ENCODE measurements around the gene NOC2L. TPM values are rescaled to one million over a fixed set of nuclear protein-coding genes. Genes with fewer than 3 reads are reported as not detected.

Gene NOC2L
- total and polyA plus RNA-seq, 7 experiments from 2014 or later = 46.6 to 88.3 (median 67.9) TPM

DNA sequence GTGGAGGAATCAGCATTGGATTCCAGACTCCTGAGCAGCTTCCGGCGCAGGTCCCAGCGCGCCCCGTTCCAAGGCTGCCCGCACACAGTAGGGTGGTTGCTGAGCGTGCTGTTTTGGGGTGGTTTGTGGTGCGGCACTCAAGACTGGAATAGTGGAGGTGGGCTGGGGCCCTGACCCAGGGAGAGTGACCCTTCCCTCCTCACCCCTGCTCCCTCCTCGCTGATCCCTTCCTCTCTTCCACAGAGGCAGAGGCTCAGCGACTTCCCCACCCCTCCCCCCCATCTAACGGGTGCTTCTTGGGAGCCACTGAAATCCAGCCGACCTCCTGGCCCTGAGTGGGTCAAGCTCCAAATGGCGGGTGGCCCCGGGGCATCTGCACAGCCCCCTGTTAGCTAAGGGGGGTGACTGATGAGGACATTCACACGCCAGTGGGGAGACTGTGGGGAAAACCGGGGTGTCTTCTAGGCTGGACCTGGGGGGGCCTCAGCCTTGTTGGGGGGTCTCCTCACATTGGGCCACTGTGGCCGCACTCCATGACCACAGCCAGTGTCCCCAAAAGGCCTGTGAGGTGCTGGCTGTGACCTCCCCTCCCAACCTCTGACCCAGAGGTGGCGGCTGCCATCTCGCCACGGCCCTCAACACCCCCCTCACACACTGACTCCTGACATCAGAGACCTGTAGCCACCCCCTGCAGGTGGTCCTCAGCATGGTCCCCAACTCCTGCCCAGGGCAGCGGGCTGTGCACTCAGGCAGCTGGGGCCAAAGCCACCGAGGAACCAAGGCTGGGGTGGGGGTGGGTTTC, 44.8 kb upstream of the NOC2L start:
- peaks cover 9 to 20% of the 10 kb centered on the region in 2 donors for H3K27me3 ChIP-seq (ENCODE audit: control insufficient read depth in 2 of 2, insufficient read depth in 2 of 2, low read length in 2 of 2)
- CTCF ChIA-PET = interaction anchor here (0.7 kb wide), 1 partner anchor 10 kb away, joined by 4 read pairs; the partner anchor contains the start of gene ISG15
- Mint-ChIP-seq H3K9me3 (peaks cover 0 to 1% (median 0%) of the 10 kb centered on the region in 11 donors), H3K27me3 (peaks cover 10 to 44% (median 23%) of the 10 kb centered on the region in 5 donors), H3K4me1 (peaks cover 3 to 19% (median 12%) of the 10 kb centered on the region in 7 donors), H3K36me3 (peaks cover 0 to 4% (median 0%) of the 10 kb centered on the region in 5 donors), H3K27ac (no peak overlapping the region), H3K4me3 (peak overlapping the region in 1 of 10 donors; percentile 38)
- ATAC-seq (no peak), DNase-seq (peak in 1 of 9 donors; percentile 5)
- intact Hi-C loops (cut with micrococcal nuclease) = no loop called here
- H3K9me3 ChIP-seq (ENCODE audit: control insufficient read depth in 2 of 3, low read length in 3 of 3) = no peaks in the 10 kb centered on the region
- POLR2A ChIA-PET = no interaction called here
- H3K36me3 ChIP-seq (ENCODE audit: control insufficient read depth in 2 of 3, insufficient read depth in 3 of 3, low read length in 3 of 3) = no peaks in the 10 kb centered on the region
- H3K4me1 ChIP-seq (ENCODE audit: control insufficient read depth in 2 of 2, insufficient read depth in 2 of 2, low read length in 2 of 2) = peaks cover 12 to 18% of the 10 kb centered on the region in 2 donors
- H3K4me3 ChIP-seq (ENCODE audit: low read length) = no peak overlapping the region
- no peak overlapping the region for H3K27ac ChIP-seq (ENCODE audit: low read depth, low read length)

DNA sequence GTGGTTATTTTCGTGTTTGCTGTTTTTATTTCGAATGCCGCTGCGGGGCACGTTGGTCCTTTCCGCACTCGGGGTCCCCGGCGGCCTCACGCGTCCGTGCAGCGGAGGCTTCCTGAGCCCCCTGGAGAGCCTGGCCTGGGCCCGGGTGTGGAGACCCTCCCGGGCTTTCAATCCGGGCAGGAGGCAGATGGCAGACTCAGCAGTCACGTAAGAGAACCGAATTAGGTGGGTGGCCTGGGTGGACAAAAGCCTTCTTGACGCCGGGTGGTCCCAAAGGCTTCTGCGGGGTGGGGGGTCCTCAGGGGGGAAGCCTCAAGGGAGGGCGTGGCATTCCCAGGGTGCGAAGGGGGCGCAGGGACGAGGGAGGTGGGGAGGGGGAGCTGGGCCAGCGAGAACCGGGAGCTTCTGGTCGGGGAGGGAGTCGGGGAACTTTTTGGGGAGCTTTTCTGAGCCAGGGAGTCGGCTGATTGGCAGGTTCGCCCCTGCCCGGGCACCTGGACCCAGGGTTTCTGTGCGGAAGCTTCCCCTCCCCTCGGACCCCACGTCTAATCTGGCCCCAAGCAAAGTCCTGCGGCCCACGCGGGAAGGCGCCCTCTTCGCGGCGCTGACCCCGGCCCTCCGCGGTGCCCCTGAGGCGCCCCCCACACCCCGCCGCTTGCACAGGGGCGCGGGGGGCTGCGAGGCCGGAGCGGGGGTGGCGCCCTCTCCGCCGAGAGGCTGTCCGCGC, 42.2 kb upstream of the NOC2L start:
- Mint-ChIP-seq H3K4me3 (peak overlapping the region; percentile 64 to 87 (median 80)), H3K4me1 (peaks cover 3 to 25% (median 13%) of the 10 kb centered on the region in 7 donors), H3K27me3 (peaks cover 10 to 50% (median 22%) of the 10 kb centered on the region in 5 donors), H3K9me3 (peaks cover 0 to 1% (median 0%) of the 10 kb centered on the region in 11 donors), H3K36me3 (peaks cover 0 to 4% (median 0%) of the 10 kb centered on the region in 5 donors), H3K27ac (peak overlapping the region in 7 of 9 donors; percentile 46 to 96 (median 90))
- ATAC-seq = no peak
- H3K36me3 ChIP-seq (ENCODE audit: control insufficient read depth in 2 of 3, insufficient read depth in 3 of 3, low read length in 3 of 3) = no peaks in the 10 kb centered on the region
- intact Hi-C loops (cut with micrococcal nuclease) = loop anchor here in 1 of 2 donors (1.0 kb wide), 3 partner anchors 17 to 115 kb away; partner anchors contain the start of gene C1orf159
- DNase-seq = peak in 3 of 9 donors; percentile 13 to 37 (median 32)
- H3K4me1 ChIP-seq (ENCODE audit: control insufficient read depth in 2 of 2, insufficient read depth in 2 of 2, low read length in 2 of 2) = peaks cover 12 to 18% of the 10 kb centered on the region in 2 donors
- H3K4me3 ChIP-seq (ENCODE audit: low read length) = peak overlapping the region; percentile 42
- H3K9me3 ChIP-seq (ENCODE audit: control insufficient read depth in 2 of 3, low read length in 3 of 3) = no peaks in the 10 kb centered on the region
- ChIA-PET CTCF (interaction anchor here (0.9 to 2.3 kb wide), 3 partner anchors 12 to 17 kb away, joined by 3 to 15 read pairs (median 3); partner anchors contain the start of gene ISG15), POLR2A (interaction anchor here (2.6 kb wide), 1 partner anchor 12 kb away, joined by 10 read pairs; the partner anchor contains the start of gene ISG15)
- peak overlapping the region; percentile 20 for H3K27ac ChIP-seq (ENCODE audit: low read depth, low read length)
- peaks cover 9 to 20% of the 10 kb centered on the region in 2 donors for H3K27me3 ChIP-seq (ENCODE audit: control insufficient read depth in 2 of 2, insufficient read depth in 2 of 2, low read length in 2 of 2)

DNA sequence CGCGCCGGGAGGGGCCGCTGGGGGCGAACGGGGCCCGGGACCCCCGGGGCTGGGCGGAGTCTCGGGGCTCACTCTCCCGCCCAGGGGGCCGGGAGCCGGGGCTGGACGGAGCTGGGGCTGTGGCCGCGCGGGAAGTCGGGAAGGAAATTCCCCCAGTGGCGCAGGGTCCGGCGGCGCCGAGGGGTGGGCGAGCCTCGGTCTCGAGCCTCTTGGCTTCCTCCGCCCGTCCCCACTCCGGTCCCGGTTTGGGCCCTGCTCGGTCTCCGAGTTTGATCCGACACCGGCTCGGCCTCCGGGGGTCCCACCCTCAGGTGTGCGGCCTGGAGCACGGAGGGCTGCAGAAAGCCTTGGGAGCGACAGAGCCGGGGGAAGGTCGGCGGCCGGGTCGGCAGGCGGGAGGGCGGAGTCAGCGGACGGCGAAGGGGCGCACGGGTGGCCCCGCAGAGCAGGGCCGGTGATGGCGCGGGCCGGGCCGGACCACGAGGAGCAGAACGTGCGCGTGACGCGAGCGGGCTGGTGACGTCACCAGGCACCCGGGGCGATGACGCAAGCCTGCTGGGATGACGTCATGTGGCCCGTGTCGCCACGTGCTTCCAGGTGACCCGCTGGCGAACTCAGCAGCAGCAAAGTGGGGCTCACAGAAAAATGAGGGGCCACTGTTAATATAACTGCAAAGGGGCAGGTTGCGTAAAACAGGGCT, 41.5 kb upstream of the NOC2L start:
- H3K27me3 ChIP-seq (ENCODE audit: control insufficient read depth in 2 of 2, insufficient read depth in 2 of 2, low read length in 2 of 2) = peaks cover 8 to 20% of the 10 kb centered on the region in 2 donors
- Mint-ChIP-seq H3K9me3 (peaks cover 0 to 1% (median 0%) of the 10 kb centered on the region in 11 donors), H3K27me3 (peaks cover 13 to 55% (median 22%) of the 10 kb centered on the region in 5 donors), H3K27ac (peak overlapping the region in 7 of 9 donors; percentile 46 to 96 (median 90)), H3K4me1 (peaks cover 8 to 31% (median 16%) of the 10 kb centered on the region in 7 donors), H3K36me3 (peaks cover 0 to 4% (median 0%) of the 10 kb centered on the region in 5 donors), H3K4me3 (peak overlapping the region; percentile 64 to 87 (median 80))
- H3K4me1 ChIP-seq (ENCODE audit: control insufficient read depth in 2 of 2, insufficient read depth in 2 of 2, low read length in 2 of 2) = peaks cover 12 to 18% of the 10 kb centered on the region in 2 donors
- H3K27ac ChIP-seq (ENCODE audit: low read depth, low read length) = peak overlapping the region; percentile 64
- ATAC-seq (peak; percentile 58), DNase-seq (peak; percentile 62 to 78 (median 73))
- POLR2A ChIA-PET = interaction anchor here (0.6 to 2.6 kb wide), 2 partner anchors 13 to 39 kb away, joined by 3 to 10 read pairs; partner anchors contain the start of gene ISG15
- CTCF ChIA-PET = interaction anchor here (0.9 to 2.3 kb wide), 3 partner anchors 13 to 19 kb away, joined by 3 to 15 read pairs (median 3); partner anchors contain the start of genes AGRN and ISG15
- no peaks in the 10 kb centered on the region for H3K36me3 ChIP-seq (ENCODE audit: control insufficient read depth in 2 of 3, insufficient read depth in 3 of 3, low read length in 3 of 3)
- no peaks in the 10 kb centered on the region for H3K9me3 ChIP-seq (ENCODE audit: control insufficient read depth in 2 of 3, low read length in 3 of 3)
- intact Hi-C loops (cut with micrococcal nuclease) = loop anchor here (1.0 kb wide), 5 partner anchors 13 to 116 kb away; partner anchors contain the start of genes C1orf159 (in 1 of the 2) and ISG15 (in 1 of the 2)
- H3K4me3 ChIP-seq (ENCODE audit: low read length) = peak overlapping the region; percentile 42

DNA sequence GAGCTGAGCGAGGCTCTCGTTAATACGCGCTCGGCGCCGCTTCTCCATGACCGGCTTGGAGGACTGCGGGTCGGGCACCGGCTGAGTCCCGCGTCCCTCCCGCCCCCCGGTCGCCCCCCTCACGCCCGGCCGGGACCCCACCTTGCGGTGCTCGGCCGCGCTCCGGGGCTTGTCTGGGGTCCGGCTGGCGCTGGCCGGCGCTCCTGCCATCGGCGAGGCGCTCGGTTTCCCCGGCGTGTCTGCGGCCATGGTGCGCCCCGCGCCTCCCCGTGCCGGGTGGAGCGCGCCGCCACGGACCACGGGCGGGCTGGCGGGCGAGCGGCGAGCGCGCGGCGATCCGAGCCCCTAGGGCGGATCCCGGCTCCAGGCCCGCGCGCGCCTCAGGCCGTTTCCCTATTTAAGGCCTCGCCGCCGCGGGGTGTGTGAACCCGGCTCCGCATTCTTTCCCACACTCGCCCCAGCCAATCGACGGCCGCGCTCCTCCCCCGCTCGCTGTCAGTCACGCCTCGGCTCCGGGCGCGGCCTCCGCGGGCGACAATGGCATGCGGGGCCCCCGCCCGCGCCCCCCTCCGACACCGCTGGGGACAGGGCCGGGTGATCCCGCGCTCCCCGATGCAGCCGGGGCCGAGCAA, 40.8 kb upstream of the NOC2L start, which contains the start of gene HES4:
HES4 (minus strand) TSS at position 373 of the 632 bp plus-strand sequence; CDS start at position 249, 124 bp downstream.
- Histone ChIP-seq H3K27me3 (ENCODE audit: control insufficient read depth in 2 of 2, insufficient read depth in 2 of 2, low read length in 2 of 2) (peaks cover 3 to 15% of the 10 kb centered on the region in 2 donors), H3K27ac (ENCODE audit: low read depth, low read length) (peak within 1 kb of the TSS; percentile 64), H3K4me1 (ENCODE audit: control insufficient read depth in 2 of 2, insufficient read depth in 2 of 2, low read length in 2 of 2) (peaks cover 12 to 18% of the 10 kb centered on the region in 2 donors), H3K4me3 (ENCODE audit: low read length) (peak within 1 kb of the TSS; percentile 42), H3K9me3 (ENCODE audit: control insufficient read depth in 2 of 3, low read length in 3 of 3) (no peaks in the 10 kb centered on the region), H3K36me3 (ENCODE audit: control insufficient read depth in 2 of 3, insufficient read depth in 3 of 3, low read length in 3 of 3) (no peaks in the 10 kb centered on the region)
- H3K4me3 Mint-ChIP-seq = peak within 1 kb of the TSS; percentile 64 to 87 (median 80)
- H3K27ac Mint-ChIP-seq = peak within 1 kb of the TSS in 7 of 9 donors; percentile 46 to 96 (median 90)
- ATAC-seq (peak; percentile 67), DNase-seq (peak; percentile 44 to 76 (median 60))
- peaks cover 0 to 1% (median 0%) of the 10 kb centered on the region in 5 donors for H3K36me3 Mint-ChIP-seq
- peaks cover 5 to 31% (median 12%) of the 10 kb centered on the region in 7 donors for H3K4me1 Mint-ChIP-seq
- H3K27me3 Mint-ChIP-seq = peaks cover 8 to 54% (median 17%) of the 10 kb centered on the region in 5 donors
- intact Hi-C loops (cut with micrococcal nuclease) = loop anchor here (1.0 kb wide), 2 partner anchors 13 to 19 kb away; partner anchors contain the start of gene ISG15 (in 1 of the 2)
- ChIA-PET CTCF (interaction anchor here (1.3 kb wide), 1 partner anchor 20 kb away, joined by 3 read pairs; the partner anchor contains the start of gene AGRN), POLR2A (no interaction called here)
- peaks cover 0 to 1% (median 0%) of the 10 kb centered on the region in 11 donors for H3K9me3 Mint-ChIP-seq

DNA sequence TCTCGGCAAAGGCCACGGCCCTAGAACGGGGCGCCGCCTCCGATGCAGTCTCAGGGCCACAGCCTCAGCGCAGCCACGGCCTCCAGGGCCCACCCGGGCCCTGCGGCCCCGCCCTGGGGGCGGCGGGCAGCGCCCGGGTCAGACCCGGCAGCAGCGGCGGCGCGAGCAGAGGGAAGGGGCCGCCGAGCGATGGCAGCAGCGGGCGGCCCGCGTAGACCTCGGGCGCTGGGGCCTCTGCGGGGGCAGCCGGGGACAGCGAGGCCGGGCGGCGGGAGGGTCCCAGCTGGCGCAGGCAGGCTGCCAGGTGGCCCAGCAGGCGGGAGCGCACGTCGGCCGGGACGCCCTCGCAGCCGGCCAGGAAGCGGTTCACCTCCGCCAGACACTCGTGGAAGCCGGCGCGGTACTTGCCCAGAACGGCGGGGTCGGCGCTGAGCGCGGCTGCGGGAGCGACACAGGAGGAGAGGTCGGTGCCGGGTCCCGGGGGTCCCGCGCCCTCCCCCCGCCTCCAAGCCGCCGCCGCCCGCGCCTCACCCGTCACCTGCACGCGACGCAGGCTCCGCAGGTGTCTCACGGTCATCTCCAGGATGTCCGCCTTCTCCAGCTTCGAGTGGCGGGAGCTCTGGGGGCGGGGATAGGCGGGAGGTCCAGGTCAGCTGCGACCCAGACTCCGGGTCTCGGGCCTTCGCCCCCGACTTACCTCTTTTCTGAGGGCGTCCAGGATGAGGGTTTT, 40.1 kb upstream of the NOC2L start:
- peak overlapping the region in 8 of 10 donors; percentile 36 to 79 (median 54) for H3K4me3 Mint-ChIP-seq
- peaks cover 12 to 18% of the 10 kb centered on the region in 2 donors for H3K4me1 ChIP-seq (ENCODE audit: control insufficient read depth in 2 of 2, insufficient read depth in 2 of 2, low read length in 2 of 2)
- peak; percentile 19 for ATAC-seq
- intact Hi-C loops (cut with micrococcal nuclease) = no loop called here
- peaks cover 3 to 51% (median 12%) of the 10 kb centered on the region in 5 donors for H3K27me3 Mint-ChIP-seq
- no peaks in the 10 kb centered on the region for H3K36me3 ChIP-seq (ENCODE audit: control insufficient read depth in 2 of 3, insufficient read depth in 3 of 3, low read length in 3 of 3)
- peak overlapping the region; percentile 51 for H3K27ac ChIP-seq (ENCODE audit: low read depth, low read length)
- peaks cover 0 to 1% (median 0%) of the 10 kb centered on the region in 5 donors for H3K36me3 Mint-ChIP-seq
- H3K9me3 Mint-ChIP-seq = no peaks in the 10 kb centered on the region
- peak overlapping the region; percentile 37 for H3K4me3 ChIP-seq (ENCODE audit: low read length)
- peaks cover 0 to 27% (median 12%) of the 10 kb centered on the region in 7 donors for H3K4me1 Mint-ChIP-seq
- POLR2A ChIA-PET = no interaction called here
- no peak overlapping the region for H3K27ac Mint-ChIP-seq
- H3K9me3 ChIP-seq (ENCODE audit: control insufficient read depth in 2 of 3, low read length in 3 of 3) = no peaks in the 10 kb centered on the region
- CTCF ChIA-PET = interaction anchor here (0.7 to 1.3 kb wide), 2 partner anchors 20 to 76 kb away, joined by 3 read pairs; partner anchors contain the start of gene AGRN
- DNase-seq = peak in 4 of 9 donors; percentile 28 to 49 (median 34)
- peaks cover 3 to 10% of the 10 kb centered on the region in 2 donors for H3K27me3 ChIP-seq (ENCODE audit: control insufficient read depth in 2 of 2, insufficient read depth in 2 of 2, low read length in 2 of 2)
